Endothelial cell of umbilical vein (primary cell): ENCODE data around the gene NAV3. TPM values are rescaled to one million over a fixed set of nuclear protein-coding genes. Genes with fewer than 3 reads are reported as not detected.

Experiments used
- BruUV-seq: library from RNA; stranded (reverse); fragments of 400-500 nt; replicated peaks from 2 replicates; lab custom pipeline; 2021; lab: Mats Ljungman, UMichigan
- CTCF ChIA-PET: fragments of 300-600, 350-600 bp; sonication (Branson Sonifier 250); formaldehyde crosslinking; loops from one replicate; lab custom pipeline; 2021; ENCODE audit warnings: antibody characterized with exemption, inconsistent platforms; lab: Charles Lee
- POLR2A ChIA-PET: fragments of 300-600, 350-600 bp; sonication (Branson Sonifier 250); formaldehyde crosslinking; loops from one replicate; lab custom pipeline; 2021; ENCODE audit warnings: antibody characterized with exemption, inconsistent platforms; lab: Charles Lee
- DNase-seq: peaks from one replicate; pipeline ENCODE4 v3.0.0-alpha.2; 2011; ENCODE audit warnings: low read depth, low spot score
- FAIRE-seq: peaks from 2 replicates; lab custom pipeline; 2011; peaks lifted over from hg19 to GRCh38; lab: Jason Lieb, UNC
- H2AFZ ChIP-seq: 2 replicates; pipeline ENCODE4 v1.6.0; 2012; ENCODE audit warnings: low read depth, low read length, control low read depth, inconsistent platforms
- H3K27ac ChIP-seq: 2 replicates; pipeline ENCODE4 v1.5.1; 2011; ENCODE audit warnings: low read depth, mild to moderate bottlenecking, control low read depth, low read length, moderate library complexity; ENCODE audit not compliant: insufficient read depth
- H3K27me3 ChIP-seq, 2 experiments: 2 replicates each; pipeline versions ENCODE4 v1.6.0 to v1.6.1; 2011; ENCODE audit warnings: low read length in 2 of 2, mixed read lengths in 1 of 2; ENCODE audit not compliant: control insufficient read depth in 2 of 2, insufficient read depth in 2 of 2
- H3K36me3 ChIP-seq, 2 experiments: 2 replicates in 1 of 2; 3 replicates in 1 of 2; pipeline ENCODE4 v1.5.1; 2011; ENCODE audit warnings: low read length in 2 of 2, mild to moderate bottlenecking in 1 of 2, moderate library complexity in 1 of 2; ENCODE audit not compliant: control insufficient read depth in 2 of 2, insufficient read depth in 2 of 2; ENCODE audit errors: extremely low read depth in 1 of 2
- H3K4me1 ChIP-seq: 3 replicates; pipeline ENCODE4 v1.5.1; 2011; ENCODE audit warnings: mild to moderate bottlenecking, low read length; ENCODE audit not compliant: control insufficient read depth, insufficient read depth; ENCODE audit errors: extremely low read depth
- H3K4me2 ChIP-seq: 2 replicates; pipeline ENCODE4 v1.6.1; 2011; ENCODE audit warnings: low read length, control low read depth, mixed read lengths; ENCODE audit not compliant: insufficient read depth
- H3K4me3 ChIP-seq, 3 experiments: fragments of 200-600 bp in 1 of 3; sonication (generic), shearing (Covaris generic) in 1 of 3; replicated peaks in 1 of 3; 2 replicates each; pipeline ENCODE4 v1.5.1; 2011 to 2016; ENCODE audit warnings: control low read depth in 3 of 3, low read length in 3 of 3, mild to moderate bottlenecking in 2 of 3, inconsistent platforms in 1 of 3, low read depth in 1 of 3, moderate library complexity in 1 of 3; ENCODE audit not compliant: insufficient read depth in 1 of 3
- H3K79me2 ChIP-seq: 2 replicates; pipeline ENCODE4 v1.6.0; 2012; ENCODE audit warnings: low read length, inconsistent platforms; ENCODE audit not compliant: control insufficient read depth, insufficient read depth
- H3K9ac ChIP-seq: replicated peaks from 2 replicates; pipeline ENCODE3; 2011; ENCODE audit warnings: low read length, control low read depth; ENCODE audit not compliant: insufficient read depth; ENCODE audit errors: extremely low read depth
- H3K9me1 ChIP-seq: replicated peaks from 3 replicates; pipeline ENCODE4 v1.6.0; 2011; ENCODE audit warnings: mild to moderate bottlenecking, low read length; ENCODE audit not compliant: control insufficient read depth, insufficient read depth; ENCODE audit errors: extremely low read depth
- H3K9me3 ChIP-seq: replicated peaks from 2 replicates; pipeline ENCODE4 v1.5.1; 2012; ENCODE audit warnings: low read length, inconsistent platforms; ENCODE audit not compliant: control insufficient read depth, insufficient read depth
- H4K20me1 ChIP-seq: replicated peaks from 2 replicates; pipeline ENCODE3; 2011; ENCODE audit warnings: mild to moderate bottlenecking, low read length; ENCODE audit not compliant: control insufficient read depth, insufficient read depth; ENCODE audit errors: extremely low read depth
- CTCF ChIP-seq, 2 donors: IDR thresholded peaks; 1 replicate in 1 of 2; 2 replicates in 1 of 2; pipeline ENCODE4 v1.5.1; 2011; ENCODE audit warnings: low read length in 2 of 2, mild to moderate bottlenecking in 2 of 2, moderate library complexity in 2 of 2, control low read depth in 1 of 2, inconsistent platforms in 1 of 2, low read depth in 1 of 2; ENCODE audit not compliant: insufficient read depth in 1 of 2; ENCODE audit errors: extremely low read depth in 1 of 2
- EZH2 ChIP-seq: IDR thresholded peaks from 2 replicates; pipeline ENCODE4 v1.6.1; 2012; ENCODE audit warnings: borderline replicate concordance, low read depth, mild to moderate bottlenecking, moderate library complexity, low read length, inconsistent platforms; ENCODE audit not compliant: severe bottlenecking
- FOS ChIP-seq: IDR thresholded peaks from 2 replicates; pipeline ENCODE4 v1.6.1; 2011; ENCODE audit warnings: mild to moderate bottlenecking, low read length, moderate library complexity, borderline replicate concordance; ENCODE audit not compliant: insufficient read depth
- GATA2 ChIP-seq: IDR thresholded peaks from 2 replicates; pipeline ENCODE4 v1.7.0; 2011; ENCODE audit warnings: low read depth, mild to moderate bottlenecking, moderate library complexity, mixed read lengths, low read length; ENCODE audit not compliant: insufficient read length, insufficient read depth
- JUN ChIP-seq: IDR thresholded peaks from 2 replicates; pipeline ENCODE4 v1.6.1; 2011; ENCODE audit warnings: borderline replicate concordance, low read depth; ENCODE audit not compliant: insufficient read length, insufficient read depth
- MAX ChIP-seq: IDR thresholded peaks from 2 replicates; pipeline ENCODE4 v1.6.1; 2011; ENCODE audit not compliant: insufficient read depth, insufficient read length
- MYC ChIP-seq: IDR thresholded peaks from one replicate; pipeline ENCODE4 v1.6.1; 2011; ENCODE audit warnings: mild to moderate bottlenecking, low read depth, low read length
- POLR2A ChIP-seq: IDR thresholded peaks from 2 replicates; pipeline ENCODE4 v1.6.1; 2012; ENCODE audit warnings: low read depth, mild to moderate bottlenecking, control low read depth, low read length
- POLR2AphosphoS5 ChIP-seq: IDR thresholded peaks from 2 replicates; pipeline ENCODE4 v1.6.1; 2012; ENCODE audit warnings: low read depth, mild to moderate bottlenecking, control low read depth, low read length, moderate library complexity; ENCODE audit not compliant: insufficient read depth
- dilution Hi-C: fragments of 300-500 bp; cut with MboI; formaldehyde crosslinking; loops from one replicate; pipeline ENCODE4 v1.15.0; 2019; ENCODE audit warnings: low sequenced_read_pairs; ENCODE audit not compliant: extremely low pct_ligation_motif_present
- intact Hi-C: fragments of 100-400 bp; cut with micrococcal nuclease; formaldehyde crosslinking; loops from one replicate; pipeline ENCODE4 v1.10.0; 2022
- polyA plus RNA-seq, 4 experiments: library from polyadenylated mRNA; depleted of rRNA in 3 of 4; stranded (reverse) in 3 of 4; unstranded in 1 of 4; fragments of >200 nt; gene quantifications; 2 replicates each; pipeline versions ENCODE4 v1.2.1 to v1.2.3, GENCODE V29; 2011 to 2012; ENCODE audit warnings: missing spikeins in 1 of 4
- total RNA-seq: library from RNA; stranded (reverse); gene quantifications from 2 replicates; pipeline ENCODE4 v1.2.3, GENCODE V29; 2021

Gene NAV3
- total and polyA plus RNA-seq, 2 donors (not counting 3 experiments of a cell fraction or from before 2014, with no cell fraction given): 6.7 to 40.1 TPM

GRCh38 chr12:78115889-78116288, 285.2 kb downstream of the NAV3 start:
- DNase-seq (no peak), FAIRE-seq (no peak)
- TF ChIP-seq MYC: no peak
- no peak for TF ChIP-seq POLR2A
- TF ChIP-seq MAX: no peak
- TF ChIP-seq FOS: no peak
- Histone ChIP-seq H3K27me3 (no peaks in the 10 kb centered on the region), H3K9me3 (peaks cover 2% of the 10 kb centered on the region), H3K79me2 (no peaks in the 10 kb centered on the region), H3K27ac (no peak overlapping the region), H3K9ac (no peak overlapping the region), H3K4me1 (no peaks in the 10 kb centered on the region), H3K9me1 (no peaks in the 10 kb centered on the region), H3K4me3 (no peak overlapping the region), H2AFZ (no peak overlapping the region), H3K4me2 (no peak overlapping the region), H4K20me1 (no peaks in the 10 kb centered on the region), H3K36me3 (peaks cover 0 to 6% of the 10 kb centered on the region in 2 experiments)
- BruUV-seq: no TSS peak
- dilution Hi-C loops (no loop called here), intact Hi-C loops (no loop called here)
- ChIA-PET POLR2A (no interaction called here), CTCF (interaction anchor here (1.2 kb wide), 1 partner anchor 190 kb away, joined by 4 read pairs; no protein-coding TSS in a partner anchor)

- dilution Hi-C loops (no loop called here), intact Hi-C loops (no loop called here)
- Histone ChIP-seq H3K4me3 (no peak overlapping the region), H3K4me1 (no peaks in the 10 kb centered on the region), H3K79me2 (no peaks in the 10 kb centered on the region), H2AFZ (no peak overlapping the region), H4K20me1 (no peaks in the 10 kb centered on the region), H3K9me1 (no peaks in the 10 kb centered on the region), H3K27ac (no peak overlapping the region), H3K9me3 (peaks cover 2% of the 10 kb centered on the region), H3K36me3 (peaks cover 0 to 9% of the 10 kb centered on the region in 2 experiments), H3K4me2 (no peak overlapping the region), H3K9ac (no peak overlapping the region), H3K27me3 (no peaks in the 10 kb centered on the region)
- ChIA-PET CTCF (interaction anchor here (0.8 to 1.4 kb wide), 3 partner anchors 119 to 178 kb away, joined by 3 to 5 read pairs (median 4); no protein-coding TSS in a partner anchor), POLR2A (no interaction called here)
- BruUV-seq: no TSS peak
- no peak for DNase-seq
- no peak for FAIRE-seq
- TF ChIP-seq GATA2: no peak
- no peak for TF ChIP-seq MAX
- no peak for TF ChIP-seq JUN
- TF ChIP-seq POLR2A: no peak
- TF ChIP-seq MYC: no peak
- no peak for TF ChIP-seq FOS
- TF ChIP-seq POLR2AphosphoS5: no peak
- no peak for TF ChIP-seq CTCF (IDR thresholded peaks at IDR 0.05; ENCODE audit: extremely low read depth in 1 of 2, insufficient read depth in 1 of 2, low read depth in 1 of 2, low read length in 2 of 2)
- TF ChIP-seq EZH2: no peak
These were observed 287.3 kb downstream of the NAV3 start for GRCh38 chr12:78118036-78118435.
